Stomach (tissue), 9 donors: ENCODE measurements around the gene MYH9. TPM values are rescaled to one million over a fixed set of nuclear protein-coding genes. Genes with fewer than 3 reads are reported as not detected.

Source experiments
- DNase-seq, 2 donors: peaks; one replicate each; pipeline versions ENCODE4 v3.0.0 to v3.0.0-alpha.2; 2013 to 2019
- H3K27ac ChIP-seq, 5 donors: fragments of 200-600 bp in 4 of 5; sonication (generic) in 4 of 5; one replicate each; pipeline ENCODE4 v1.5.1; 2013 to 2019; ENCODE audit warnings: mild to moderate bottlenecking in 1 of 5, moderate library complexity in 1 of 5
- H3K27me3 ChIP-seq, 3 donors: fragments of 200-600 bp; sonication (generic); one replicate each; pipeline ENCODE4 v1.5.1; 2017 to 2019; ENCODE audit warnings: mixed run types in 1 of 3
- H3K36me3 ChIP-seq, 4 donors: fragments of 200-600 bp; sonication (generic); 1 replicate in 3 of 4; 2 replicates in 1 of 4; pipeline ENCODE4 v1.5.1; 2016 to 2019
- H3K4me1 ChIP-seq, 4 donors: fragments of 200-600 bp; sonication (generic); one replicate each; pipeline ENCODE4 v1.5.1; 2016 to 2019
- H3K4me3 ChIP-seq, 4 donors: fragments of 200-600 bp; sonication (generic) in 3 of 4; one replicate each; pipeline ENCODE4 v1.5.1; 2016 to 2019; ENCODE audit warnings: mild to moderate bottlenecking in 1 of 4
- H3K9me3 ChIP-seq, 4 donors: fragments of 200-600 bp; sonication (generic); one replicate each; pipeline ENCODE4 v1.5.1; 2016 to 2019
- EP300 ChIP-seq: sonication (generic); formaldehyde crosslinking; IDR thresholded peaks from one replicate; pipeline ENCODE4 v1.6.1; 2017; ENCODE audit warnings: antibody characterized with exemption
- POLR2A ChIP-seq, 4 donors: fragments of 450-650 bp; IDR thresholded peaks; one replicate each; pipeline ENCODE4 v1.6.1; 2016; ENCODE audit warnings: antibody characterized with exemption in 4 of 4, control low read depth in 2 of 4, mild to moderate bottlenecking in 1 of 4, moderate library complexity in 1 of 4
- POLR2AphosphoS5 ChIP-seq, 3 donors: sonication (generic); formaldehyde crosslinking; IDR thresholded peaks; one replicate each; pipeline ENCODE4 v1.6.1; 2016; ENCODE audit warnings: antibody characterized with exemption in 3 of 3
- WGBS, 5 donors: extraction: QIAGEN DNeasy Blood & Tissue Kit in 3 of 5; methylation state at CpG; one replicate each; pipeline versions ENCODE4 v1.1.5 to v1.1.7; 2013 to 2018; 5-methylcytosine and 5-hydroxymethylcytosine counted together
- intact Hi-C: fragments of 100-400 bp; cut with DNase I; formaldehyde crosslinking; loops from one replicate; pipeline ENCODE4 v1.15.1; 2023; ENCODE audit warnings: low total_unique reads
- polyA plus RNA-seq, 3 donors: library from polyadenylated mRNA; stranded (reverse); fragments of 200-250 nt; gene quantifications; one replicate each; pipeline ENCODE4 v1.2.3, GENCODE V29; 2013
- total RNA-seq, 5 donors: library from RNA; depleted of rRNA; stranded (reverse); fragments of >200 nt; gene quantifications; one replicate each; pipeline versions ENCODE4 v1.1.0 to v1.2.3, GENCODE V29; 2014 to 2016
- TF ChIP-seq, protein P1 (sequence below), 7 experiments: fragments of 450-650 bp in 4 of 7; fragments of 200-600 bp in 3 of 7; sonication (generic) in 3 of 7; IDR thresholded peaks; one replicate each; pipeline ENCODE4 v1.5.1; 2016 to 2019; ENCODE audit warnings: antibody characterized with exemption in 7 of 7, control low read depth in 2 of 7, mild to moderate bottlenecking in 1 of 7
- donor health status: healthy with polysubstance abuse.
- donor health status: Bipolar disorder and iron deficiency.
- donor health status: healthy.

Gene MYH9
- total and polyA plus RNA-seq, 8 donors, result 46.7 to 620 (median 197) TPM

DNA sequence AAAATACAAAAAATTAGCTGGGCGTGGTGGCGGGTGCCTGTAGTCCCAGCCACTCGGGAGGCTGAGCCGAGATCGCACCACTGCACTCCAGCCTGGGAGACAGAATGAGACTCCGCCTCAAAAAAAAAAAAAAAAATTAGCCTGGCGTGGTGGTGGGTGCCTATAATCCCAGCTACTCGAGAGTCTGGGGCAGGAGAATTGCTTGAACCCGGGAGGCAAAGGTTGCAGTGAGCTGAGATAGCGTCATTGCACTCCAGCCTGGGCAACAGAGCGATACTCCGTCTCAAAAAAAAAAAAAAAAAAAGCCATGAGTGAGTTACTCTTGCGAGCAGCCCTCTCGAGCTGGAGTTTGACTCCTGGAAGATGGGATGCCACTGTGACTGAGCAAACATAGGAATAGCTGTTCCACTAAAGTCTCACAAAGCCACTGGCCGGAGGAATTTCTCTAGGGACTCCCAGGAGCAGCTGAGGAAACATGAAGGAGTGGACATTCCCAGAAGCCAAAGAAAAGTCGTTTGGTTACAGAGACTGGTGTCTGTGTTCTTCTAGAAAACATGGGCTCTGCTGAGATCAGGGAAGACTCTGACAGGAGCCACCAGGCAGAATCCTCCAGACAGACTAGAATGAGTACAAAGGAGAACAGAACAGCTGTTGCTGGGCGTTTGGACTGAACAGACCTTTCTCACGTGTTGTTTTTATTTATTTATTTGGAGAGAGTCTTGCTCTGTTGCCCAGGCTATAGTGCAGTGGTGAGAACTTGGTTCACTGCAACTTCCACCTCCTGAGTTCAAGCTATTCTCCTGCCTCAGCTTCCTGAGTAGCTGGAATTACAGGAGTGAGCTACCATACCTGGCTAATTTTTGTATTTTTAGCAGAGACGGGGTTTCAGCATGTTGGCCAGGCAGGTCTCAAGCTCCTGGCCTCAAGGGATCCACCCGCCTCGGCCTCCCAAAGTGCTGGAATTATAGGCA is 32.4 kb upstream of the MYH9 start:
- Histone ChIP-seq H3K27me3 (no peaks in the 10 kb centered on the region), H3K4me3 (peak overlapping the region in 3 of 4 donors; percentile 27 to 33 (median 27)), H3K36me3 (no peaks in the 10 kb centered on the region), H3K27ac (peak overlapping the region; percentile 30 to 83 (median 80)), H3K4me1 (peaks cover 21 to 58% (median 35%) of the 10 kb centered on the region in 4 donors), H3K9me3 (no peaks in the 10 kb centered on the region)
- 43 to 56% (median 47%) methylated on average over 21 of the region's 21 CpGs for WGBS, 5 donors
- intact Hi-C loops, result no loop called here
- no peak for DNase-seq
- TF ChIP-seq EP300 (no peak), POLR2A (IDR thresholded peaks at IDR 0.05) (no peak), POLR2AphosphoS5 (IDR thresholded peaks at IDR 0.05) (no peak)
- TF ChIP-seq, protein P1, sequence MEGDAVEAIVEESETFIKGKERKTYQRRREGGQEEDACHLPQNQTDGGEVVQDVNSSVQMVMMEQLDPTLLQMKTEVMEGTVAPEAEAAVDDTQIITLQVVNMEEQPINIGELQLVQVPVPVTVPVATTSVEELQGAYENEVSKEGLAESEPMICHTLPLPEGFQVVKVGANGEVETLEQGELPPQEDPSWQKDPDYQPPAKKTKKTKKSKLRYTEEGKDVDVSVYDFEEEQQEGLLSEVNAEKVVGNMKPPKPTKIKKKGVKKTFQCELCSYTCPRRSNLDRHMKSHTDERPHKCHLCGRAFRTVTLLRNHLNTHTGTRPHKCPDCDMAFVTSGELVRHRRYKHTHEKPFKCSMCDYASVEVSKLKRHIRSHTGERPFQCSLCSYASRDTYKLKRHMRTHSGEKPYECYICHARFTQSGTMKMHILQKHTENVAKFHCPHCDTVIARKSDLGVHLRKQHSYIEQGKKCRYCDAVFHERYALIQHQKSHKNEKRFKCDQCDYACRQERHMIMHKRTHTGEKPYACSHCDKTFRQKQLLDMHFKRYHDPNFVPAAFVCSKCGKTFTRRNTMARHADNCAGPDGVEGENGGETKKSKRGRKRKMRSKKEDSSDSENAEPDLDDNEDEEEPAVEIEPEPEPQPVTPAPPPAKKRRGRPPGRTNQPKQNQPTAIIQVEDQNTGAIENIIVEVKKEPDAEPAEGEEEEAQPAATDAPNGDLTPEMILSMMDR (IDR thresholded peaks at IDR 0.05), result no peak

DNA sequence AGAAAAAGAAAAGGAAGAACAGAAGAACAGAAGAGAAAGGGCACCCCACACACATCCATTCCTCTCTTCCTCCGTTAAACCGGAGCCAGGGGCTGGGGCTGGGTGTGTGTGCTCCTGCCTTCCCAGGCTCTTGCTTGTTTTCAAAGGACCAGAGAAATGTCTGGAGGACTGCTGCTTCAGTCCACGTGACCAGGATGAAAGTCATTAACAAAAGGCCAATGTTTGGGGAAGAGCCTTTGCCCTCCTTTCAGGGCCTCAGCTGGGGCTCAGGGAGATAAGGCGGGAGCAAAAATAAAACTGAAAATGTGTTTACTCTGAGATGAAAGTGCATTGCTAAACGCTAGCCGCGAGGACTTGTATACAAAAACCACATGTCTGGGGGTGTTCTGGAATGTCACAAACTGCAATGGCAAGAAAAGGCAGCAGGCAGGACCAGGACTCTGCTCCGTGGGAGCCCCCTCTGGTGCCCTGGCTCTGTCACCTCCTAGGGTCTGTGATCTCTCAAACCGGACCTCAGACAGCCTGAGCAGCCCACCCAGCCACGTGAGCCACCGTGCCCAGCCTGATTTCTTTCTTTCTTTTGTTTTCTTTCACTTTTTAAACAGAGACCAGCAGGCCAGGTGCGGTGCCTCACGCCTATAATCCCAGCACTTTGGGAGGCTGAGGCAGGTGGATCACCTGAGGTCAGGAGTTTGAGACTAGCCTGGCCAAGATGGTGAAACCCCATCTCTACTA is 31.6 kb upstream of the MYH9 start:
- Histone ChIP-seq H3K4me1 (peaks cover 21 to 55% (median 35%) of the 10 kb centered on the region in 4 donors), H3K27ac (peak overlapping the region; percentile 59 to 83 (median 80)), H3K36me3 (no peaks in the 10 kb centered on the region), H3K4me3 (peak overlapping the region; percentile 10 to 33 (median 27)), H3K27me3 (no peaks in the 10 kb centered on the region), H3K9me3 (no peaks in the 10 kb centered on the region)
- intact Hi-C loops, result no loop called here
- peak in 1 of 2 donors; percentile 86 for DNase-seq
- 10 to 14% (median 11%) methylated on average over 13 of the region's 13 CpGs for WGBS, 5 donors
- TF ChIP-seq EP300, result no peak
- peak in 2 of 3 donors; percentile 44 to 47 for TF ChIP-seq POLR2AphosphoS5 (IDR thresholded peaks at IDR 0.05)

DNA sequence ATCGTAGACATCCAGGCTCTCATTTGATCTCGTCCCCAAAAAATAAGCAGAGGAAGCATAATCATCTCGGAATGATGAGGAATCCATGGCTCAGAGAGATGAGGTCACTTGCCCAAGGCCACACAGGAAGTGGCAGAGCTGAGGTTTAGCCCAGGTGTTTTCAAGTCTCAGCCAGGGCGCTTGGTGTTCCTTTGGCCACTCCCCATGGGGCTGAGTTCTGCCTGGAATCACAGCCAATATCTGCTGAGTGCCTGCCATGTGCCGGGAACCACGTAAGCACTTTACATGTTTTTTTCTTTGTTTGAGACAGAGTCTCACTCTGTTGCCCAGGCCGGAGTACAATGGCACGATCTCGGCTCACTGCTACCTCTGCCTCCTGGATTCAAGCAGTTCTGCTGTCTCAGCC is 29.5 kb upstream of the MYH9 start:
- Histone ChIP-seq H3K4me1 (peaks cover 21 to 38% (median 35%) of the 10 kb centered on the region in 4 donors), H3K9me3 (no peaks in the 10 kb centered on the region), H3K4me3 (no peak overlapping the region), H3K27ac (peak overlapping the region; percentile 41 to 74 (median 65)), H3K27me3 (no peaks in the 10 kb centered on the region), H3K36me3 (no peaks in the 10 kb centered on the region)
- WGBS, 5 donors, result 34 to 53% (median 46%) methylated on average over 9 of the region's 9 CpGs
- peak; percentile 41 to 84 for DNase-seq
- TF ChIP-seq, protein P1 (IDR thresholded peaks at IDR 0.05), result no peak
- TF ChIP-seq POLR2AphosphoS5 (IDR thresholded peaks at IDR 0.05) (peak in 2 of 3 donors; percentile 15 to 36), EP300 (no peak), POLR2A (IDR thresholded peaks at IDR 0.05) (no peak)
- intact Hi-C loops, result no loop called here

DNA sequence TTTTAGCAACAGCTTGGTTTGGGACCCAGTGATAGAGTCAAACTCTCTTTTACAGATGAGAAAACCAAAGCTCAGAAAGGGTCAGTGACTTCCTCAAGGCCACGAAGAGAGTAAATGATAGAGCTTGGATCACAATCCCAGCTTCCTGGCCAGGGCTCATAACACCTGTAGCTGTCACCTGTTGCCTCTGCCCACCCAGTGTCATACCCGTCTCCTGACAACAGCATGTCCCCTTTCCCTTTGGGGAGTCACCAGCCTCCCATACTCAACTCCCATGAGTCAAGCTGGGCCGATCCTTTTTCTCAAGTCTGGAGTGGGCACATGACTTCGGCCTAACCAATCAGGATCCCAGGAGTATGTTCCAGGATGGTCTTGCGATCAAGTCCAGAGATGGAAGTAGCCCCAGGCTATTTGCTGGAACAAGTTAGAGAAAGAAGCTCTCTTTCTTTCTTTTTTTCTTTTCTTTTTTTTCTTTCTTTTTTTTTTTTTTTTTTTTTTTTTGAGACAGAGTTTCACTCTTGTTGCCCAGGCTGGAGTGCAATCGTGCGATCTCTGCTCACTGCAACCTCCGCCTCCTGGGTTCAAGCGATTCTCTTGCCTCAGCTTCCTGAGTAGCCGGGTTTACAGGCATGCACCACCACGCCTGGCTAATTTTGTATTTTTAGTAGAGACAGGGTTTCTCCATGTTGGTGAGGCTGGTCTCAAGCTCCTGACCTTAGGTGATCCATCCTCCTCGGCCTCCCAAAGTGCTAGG is 27.8 kb upstream of the MYH9 start:
- H3K4me3 ChIP-seq, result no peak overlapping the region
- H3K27me3 ChIP-seq, result no peaks in the 10 kb centered on the region
- no peak overlapping the region for H3K27ac ChIP-seq
- H3K9me3 ChIP-seq, result no peaks in the 10 kb centered on the region
- H3K4me1 ChIP-seq, result peaks cover 24 to 49% (median 46%) of the 10 kb centered on the region in 4 donors
- no peak for TF ChIP-seq POLR2A (IDR thresholded peaks at IDR 0.05)
- TF ChIP-seq, protein P1 (IDR thresholded peaks at IDR 0.05), result no peak
- TF ChIP-seq POLR2AphosphoS5 (IDR thresholded peaks at IDR 0.05), result no peak
- TF ChIP-seq EP300, result no peak
- intact Hi-C loops, result no loop called here
- 82 to 94% (median 88%) methylated on average over 12 of the region's 12 CpGs for WGBS, 5 donors
- no peak for DNase-seq
- no peaks in the 10 kb centered on the region for H3K36me3 ChIP-seq
